Measurements from ENCODE around the gene GRIN1.

GRIN1 gene

GRCh38 chr9:137213160-137214060, 74.5 kb downstream of the GRIN1 start:
- no peak for DNase-seq (ENCODE audit: extremely low spot score)
- TF ChIP-seq ELF4 (IDR thresholded peaks at IDR 0.05) (no peak), CTBP1 (IDR thresholded peaks at IDR 0.05; ENCODE audit: borderline replicate concordance) (no peak), LEF1 (IDR thresholded peaks at IDR 0.05; ENCODE audit: borderline replicate concordance) (no peak)
- POLR2A ChIA-PET: interaction anchor here (1.0 to 2.0 kb wide), 3 partner anchors 10 to 24 kb away, joined by 3 to 7 read pairs (median 3); partner anchors contain the start of gene TPRN
- CTCF ChIA-PET: interaction anchor here (1.4 to 2.0 kb wide), 2 partner anchors 10 to 23 kb away, joined by 5 to 6 read pairs; no protein-coding TSS in a partner anchor

- ChIA-PET CTCF (interaction anchor here (1.4 to 2.0 kb wide), 2 partner anchors 8 to 22 kb away, joined by 5 to 6 read pairs; no protein-coding TSS in a partner anchor), POLR2A (interaction anchor here (0.7 to 3.8 kb wide), 3 partner anchors 10 to 20 kb away, joined by 4 to 16 read pairs (median 7); partner anchors contain the start of genes NDOR1, TMEM203 and TPRN)
- no peak for TF ChIP-seq LEF1 (IDR thresholded peaks at IDR 0.05; ENCODE audit: borderline replicate concordance)
- TF ChIP-seq CTBP1 (IDR thresholded peaks at IDR 0.05; ENCODE audit: borderline replicate concordance): no peak
- no peak for TF ChIP-seq ELF4 (IDR thresholded peaks at IDR 0.05)
- no peak for TF ChIP-seq HDGF (IDR thresholded peaks at IDR 0.05; ENCODE audit: borderline replicate concordance)
- no peak for TF ChIP-seq ZNF384 (IDR thresholded peaks at IDR 0.05)
- TF ChIP-seq BHLHE40 (IDR thresholded peaks at IDR 0.05; ENCODE audit: borderline replicate concordance): no peak
- TF ChIP-seq L3MBTL2 (conservative IDR thresholded peaks at IDR 0.05): no peak
- TF ChIP-seq ARNT (IDR thresholded peaks at IDR 0.05): no peak
- no peak for TF ChIP-seq TARDBP (IDR thresholded peaks at IDR 0.05)
- no peak for TF ChIP-seq PKNOX1 (IDR thresholded peaks at IDR 0.05)
- TF ChIP-seq SUZ12 (IDR thresholded peaks at IDR 0.05): no peak
- no peak for TF ChIP-seq SP1 (IDR thresholded peaks at IDR 0.05)
- no peak for TF ChIP-seq FOXA1 (IDR thresholded peaks at IDR 0.05)
- TF ChIP-seq FOXK2 (IDR thresholded peaks at IDR 0.05): no peak
- TF ChIP-seq FOXM1 (IDR thresholded peaks at IDR 0.05; ENCODE audit: borderline replicate concordance): no peak
- no peak for TF ChIP-seq NFRKB (IDR thresholded peaks at IDR 0.05)
- no peak for DNase-seq (ENCODE audit: extremely low spot score)
These were observed 75.7 kb downstream of the GRIN1 start for GRCh38 chr9:137214620-137215019.

GRCh38 chr9:137215196-137215986, 76.4 kb downstream of the GRIN1 start:
- no peak for TF ChIP-seq FOXA1 (IDR thresholded peaks at IDR 0.05)
- no peak for TF ChIP-seq CTBP1 (IDR thresholded peaks at IDR 0.05; ENCODE audit: borderline replicate concordance)
- no peak for TF ChIP-seq LEF1 (IDR thresholded peaks at IDR 0.05; ENCODE audit: borderline replicate concordance)
- no peak for TF ChIP-seq BHLHE40 (IDR thresholded peaks at IDR 0.05; ENCODE audit: borderline replicate concordance)
- no peak for TF ChIP-seq ZNF384 (IDR thresholded peaks at IDR 0.05)
- DNase-seq (ENCODE audit: extremely low spot score): no peak
- ChIA-PET POLR2A (interaction anchor here (0.7 to 3.8 kb wide), 4 partner anchors 10 to 21 kb away, joined by 3 to 16 read pairs (median 6); partner anchors contain the start of genes NDOR1, TMEM203 and TPRN), CTCF (no interaction called here)

GRCh38 chr9:137216188-137216965, 77.4 kb downstream of the GRIN1 start:
- no peak for DNase-seq (ENCODE audit: extremely low spot score)
- POLR2A ChIA-PET: interaction anchor here (0.9 to 3.8 kb wide), 6 partner anchors 9 to 27 kb away, joined by 3 to 16 read pairs (median 3); partner anchors contain the start of genes NDOR1, TMEM203 and TPRN
- TF ChIP-seq SUZ12 (IDR thresholded peaks at IDR 0.05) (no peak), HDGF (IDR thresholded peaks at IDR 0.05; ENCODE audit: borderline replicate concordance) (no peak), PKNOX1 (IDR thresholded peaks at IDR 0.05) (no peak), TARDBP (IDR thresholded peaks at IDR 0.05) (no peak), CTBP1 (IDR thresholded peaks at IDR 0.05; ENCODE audit: borderline replicate concordance) (no peak), ARNT (IDR thresholded peaks at IDR 0.05) (no peak), ZNF384 (IDR thresholded peaks at IDR 0.05) (no peak), SP1 (IDR thresholded peaks at IDR 0.05) (no peak), FOXA1 (IDR thresholded peaks at IDR 0.05) (no peak), LEF1 (IDR thresholded peaks at IDR 0.05; ENCODE audit: borderline replicate concordance) (no peak), ELF4 (IDR thresholded peaks at IDR 0.05) (no peak), BHLHE40 (IDR thresholded peaks at IDR 0.05; ENCODE audit: borderline replicate concordance) (no peak), FOXM1 (IDR thresholded peaks at IDR 0.05; ENCODE audit: borderline replicate concordance) (no peak), NFRKB (IDR thresholded peaks at IDR 0.05) (no peak), FOXK2 (IDR thresholded peaks at IDR 0.05) (no peak), L3MBTL2 (conservative IDR thresholded peaks at IDR 0.05) (no peak)
- CTCF ChIA-PET: no interaction called here
